K562 (cell line): ENCODE results near the gene ANKRD34A. TPM values are rescaled to one million over a fixed set of nuclear protein-coding genes. Genes with fewer than 3 reads are reported as not detected.

ENCODE experiments used
- HNRNPK ChIP-seq: fragments of 200-400 bp; formaldehyde crosslinking; IDR thresholded peaks from one replicate; pipeline ENCODE4 v1.6.1; 2018; ENCODE audit warnings: mild to moderate bottlenecking, low read depth, low read length; ENCODE audit not compliant: poor library complexity, severe bottlenecking
- LEF1 ChIP-seq: fragments of 450-650 bp; IDR thresholded peaks from 2 replicates; pipeline ENCODE4 v1.6.1; 2016; ENCODE audit warnings: mild to moderate bottlenecking
- ZNF143 ChIP-seq: sonication (generic); formaldehyde crosslinking; IDR thresholded peaks from 2 replicates; pipeline ENCODE4 v1.9.0; 2022; ENCODE audit warnings: mild to moderate bottlenecking, missing genetic modification reagents
- ZNF354B ChIP-seq: fragments of 250-450 bp; sonication (Bioruptor Pico); IDR thresholded peaks from 2 replicates; pipeline ENCODE4 v1.4.0; 2020
- ZNF75A ChIP-seq: fragments of 450-650 bp; formaldehyde crosslinking; IDR thresholded peaks from 2 replicates; pipeline ENCODE4 v1.4.0; 2020; ENCODE audit warnings: mild to moderate bottlenecking
- ZNF76 ChIP-seq: fragments of 250-450 bp; sonication (Bioruptor Pico); IDR thresholded peaks from 2 replicates; pipeline ENCODE4 v1.4.0; 2020; ENCODE audit warnings: mild to moderate bottlenecking, moderate library complexity, borderline replicate concordance
- polyA plus RNA-seq, 8 experiments: library from polyadenylated mRNA; depleted of rRNA in 4 of 8; stranded (reverse) in 5 of 8; unstranded in 3 of 8; fragments of >200 nt; fragmentation: Nextera tagmentation in 2 of 8; fragmentation: Illumina TruSeq in 1 of 8; extraction: Ambion mirVana in 2 of 8; extraction: Trizol in 1 of 8; gene quantifications; 2 replicates each; pipeline versions ENCODE4 v1.2.1 to v1.2.3, GENCODE V29; 2011 to 2014; ENCODE audit warnings: inconsistent platforms in 1 of 8, missing spikeins in 1 of 8
- total RNA-seq, 7 experiments: library from RNA; depleted of rRNA in 6 of 7; stranded (reverse); fragments of >200 nt in 6 of 7; fragmentation: Illumina TruSeq in 2 of 7; extraction: Trizol in 2 of 7; gene quantifications; 2 replicates each; pipeline versions ENCODE4 v1.2.1 to v1.2.3, GENCODE V29; 2011 to 2021; ENCODE audit warnings: low replicate concordance in 1 of 7
- TF ChIP-seq, protein P1 (sequence below): fragments of 200-800 bp; sonication (Bioruptor generic); IDR thresholded peaks from 2 replicates; pipeline ENCODE4 v1.6.1; 2017; ENCODE audit warnings: missing genetic modification characterization, missing compliant biosample characterization
- TF ChIP-seq, protein P2 (sequence below): fragments of 450-650 bp; IDR thresholded peaks from 2 replicates; pipeline ENCODE4 v1.6.1; 2016; ENCODE audit warnings: missing biosample characterization, missing genetic modification characterization
- TF ChIP-seq, protein P3 (sequence below): fragments of 250-450 bp; sonication (Bioruptor Pico); IDR thresholded peaks from 2 replicates; pipeline ENCODE4 v1.8.0; 2021; ENCODE audit warnings: moderate library complexity, mild to moderate bottlenecking, inconsistent platforms
- TF ChIP-seq, protein P4 (sequence below): sonication (generic); formaldehyde crosslinking; IDR thresholded peaks from 2 replicates; pipeline ENCODE4 v1.8.1; 2023; ENCODE audit warnings: mild to moderate bottlenecking, missing genetic modification reagents
- TF ChIP-seq, protein P5 (sequence below): fragments of 450-650 bp; formaldehyde crosslinking; IDR thresholded peaks from 2 replicates; pipeline ENCODE4 v1.4.0; 2020; ENCODE audit warnings: mild to moderate bottlenecking
- TF ChIP-seq, protein P6 (sequence below), 2 experiments: fragments of 450-650 bp; IDR thresholded peaks; 2 replicates each; pipeline ENCODE4 v1.6.1; 2018; ENCODE audit warnings: mild to moderate bottlenecking in 2 of 2, low read depth in 1 of 2; ENCODE audit not compliant: partially characterized antibody in 2 of 2
- TF ChIP-seq, protein P7 (sequence below), 2 experiments: fragments of 450-650 bp in 1 of 2; sonication (generic) in 1 of 2; formaldehyde crosslinking; conservative IDR thresholded peaks; 2 replicates each; pipeline versions ENCODE4 v1.4.0 to v1.8.1; 2020 to 2022; ENCODE audit warnings: mild to moderate bottlenecking in 1 of 2, missing genetic modification reagents in 1 of 2

Gene ANKRD34A
- total and polyA plus RNA-seq, 9 of the 15 experiments (the other 6 are each of a cell fraction or from before 2014, with no cell fraction given) = 0.06 to 1.6 (median 0.43) TPM

DNA sequence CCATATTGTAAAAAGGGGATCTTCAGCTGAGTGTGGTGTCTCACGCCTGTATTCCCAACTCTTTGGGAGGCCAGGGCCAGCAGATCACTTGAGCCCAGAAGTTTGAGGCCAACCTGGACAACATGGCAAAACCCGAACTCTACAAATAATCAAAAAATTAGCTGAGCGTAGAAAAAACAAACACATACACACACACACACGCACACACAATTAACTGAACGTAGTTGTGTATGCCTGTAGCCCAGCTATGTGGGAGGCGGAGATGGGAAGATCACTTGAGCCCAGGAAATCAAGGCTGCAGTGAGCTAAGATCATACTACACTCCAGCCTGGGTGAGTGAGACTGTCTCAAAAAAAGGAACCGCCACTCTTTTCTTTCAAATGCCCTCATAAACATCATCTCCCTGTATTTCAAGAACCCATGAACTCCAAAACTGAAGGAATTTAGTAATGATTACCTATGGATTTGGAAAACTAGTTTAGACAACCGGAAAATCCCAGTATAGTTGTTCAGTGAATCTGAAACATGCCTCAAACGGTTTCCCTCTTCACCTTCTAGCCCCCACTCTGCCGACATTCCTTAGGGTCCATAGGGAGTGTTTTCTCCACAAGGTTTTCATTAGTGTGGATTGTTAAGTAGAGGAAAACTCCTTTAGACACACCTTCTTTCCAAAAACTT is 27.5 kb upstream of the ANKRD34A start (continued):
- TF ChIP-seq, protein P1, sequence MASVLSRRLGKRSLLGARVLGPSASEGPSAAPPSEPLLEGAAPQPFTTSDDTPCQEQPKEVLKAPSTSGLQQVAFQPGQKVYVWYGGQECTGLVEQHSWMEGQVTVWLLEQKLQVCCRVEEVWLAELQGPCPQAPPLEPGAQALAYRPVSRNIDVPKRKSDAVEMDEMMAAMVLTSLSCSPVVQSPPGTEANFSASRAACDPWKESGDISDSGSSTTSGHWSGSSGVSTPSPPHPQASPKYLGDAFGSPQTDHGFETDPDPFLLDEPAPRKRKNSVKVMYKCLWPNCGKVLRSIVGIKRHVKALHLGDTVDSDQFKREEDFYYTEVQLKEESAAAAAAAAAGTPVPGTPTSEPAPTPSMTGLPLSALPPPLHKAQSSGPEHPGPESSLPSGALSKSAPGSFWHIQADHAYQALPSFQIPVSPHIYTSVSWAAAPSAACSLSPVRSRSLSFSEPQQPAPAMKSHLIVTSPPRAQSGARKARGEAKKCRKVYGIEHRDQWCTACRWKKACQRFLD = no peak
- TF ChIP-seq ZNF354B (CRISPR knock-in tag) (no peak), HNRNPK (no peak), ZNF143 (CRISPR knock-in tag) (no peak), ZNF76 (no peak), ZNF75A (CRISPR knock-in tag) (peak; percentile 47), LEF1 (no peak)
- TF ChIP-seq, protein P2, sequence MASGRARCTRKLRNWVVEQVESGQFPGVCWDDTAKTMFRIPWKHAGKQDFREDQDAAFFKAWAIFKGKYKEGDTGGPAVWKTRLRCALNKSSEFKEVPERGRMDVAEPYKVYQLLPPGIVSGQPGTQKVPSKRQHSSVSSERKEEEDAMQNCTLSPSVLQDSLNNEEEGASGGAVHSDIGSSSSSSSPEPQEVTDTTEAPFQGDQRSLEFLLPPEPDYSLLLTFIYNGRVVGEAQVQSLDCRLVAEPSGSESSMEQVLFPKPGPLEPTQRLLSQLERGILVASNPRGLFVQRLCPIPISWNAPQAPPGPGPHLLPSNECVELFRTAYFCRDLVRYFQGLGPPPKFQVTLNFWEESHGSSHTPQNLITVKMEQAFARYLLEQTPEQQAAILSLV (tag) = no peak
- TF ChIP-seq, protein P3, sequence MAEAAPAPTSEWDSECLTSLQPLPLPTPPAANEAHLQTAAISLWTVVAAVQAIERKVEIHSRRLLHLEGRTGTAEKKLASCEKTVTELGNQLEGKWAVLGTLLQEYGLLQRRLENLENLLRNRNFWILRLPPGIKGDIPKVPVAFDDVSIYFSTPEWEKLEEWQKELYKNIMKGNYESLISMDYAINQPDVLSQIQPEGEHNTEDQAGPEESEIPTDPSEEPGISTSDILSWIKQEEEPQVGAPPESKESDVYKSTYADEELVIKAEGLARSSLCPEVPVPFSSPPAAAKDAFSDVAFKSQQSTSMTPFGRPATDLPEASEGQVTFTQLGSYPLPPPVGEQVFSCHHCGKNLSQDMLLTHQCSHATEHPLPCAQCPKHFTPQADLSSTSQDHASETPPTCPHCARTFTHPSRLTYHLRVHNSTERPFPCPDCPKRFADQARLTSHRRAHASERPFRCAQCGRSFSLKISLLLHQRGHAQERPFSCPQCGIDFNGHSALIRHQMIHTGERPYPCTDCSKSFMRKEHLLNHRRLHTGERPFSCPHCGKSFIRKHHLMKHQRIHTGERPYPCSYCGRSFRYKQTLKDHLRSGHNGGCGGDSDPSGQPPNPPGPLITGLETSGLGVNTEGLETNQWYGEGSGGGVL (CRISPR knock-in tag) = no peak
- TF ChIP-seq, protein P4, sequence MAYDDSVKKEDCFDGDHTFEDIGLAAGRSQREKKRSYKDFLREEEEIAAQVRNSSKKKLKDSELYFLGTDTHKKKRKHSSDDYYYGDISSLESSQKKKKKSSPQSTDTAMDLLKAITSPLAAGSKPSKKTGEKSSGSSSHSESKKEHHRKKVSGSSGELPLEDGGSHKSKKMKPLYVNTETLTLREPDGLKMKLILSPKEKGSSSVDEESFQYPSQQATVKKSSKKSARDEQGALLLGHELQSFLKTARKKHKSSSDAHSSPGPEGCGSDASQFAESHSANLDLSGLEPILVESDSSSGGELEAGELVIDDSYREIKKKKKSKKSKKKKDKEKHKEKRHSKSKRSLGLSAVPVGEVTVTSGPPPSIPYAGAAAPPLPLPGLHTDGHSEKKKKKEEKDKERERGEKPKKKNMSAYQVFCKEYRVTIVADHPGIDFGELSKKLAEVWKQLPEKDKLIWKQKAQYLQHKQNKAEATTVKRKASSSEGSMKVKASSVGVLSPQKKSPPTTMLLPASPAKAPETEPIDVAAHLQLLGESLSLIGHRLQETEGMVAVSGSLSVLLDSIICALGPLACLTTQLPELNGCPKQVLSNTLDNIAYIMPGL = no peak
- TF ChIP-seq, protein P5, sequence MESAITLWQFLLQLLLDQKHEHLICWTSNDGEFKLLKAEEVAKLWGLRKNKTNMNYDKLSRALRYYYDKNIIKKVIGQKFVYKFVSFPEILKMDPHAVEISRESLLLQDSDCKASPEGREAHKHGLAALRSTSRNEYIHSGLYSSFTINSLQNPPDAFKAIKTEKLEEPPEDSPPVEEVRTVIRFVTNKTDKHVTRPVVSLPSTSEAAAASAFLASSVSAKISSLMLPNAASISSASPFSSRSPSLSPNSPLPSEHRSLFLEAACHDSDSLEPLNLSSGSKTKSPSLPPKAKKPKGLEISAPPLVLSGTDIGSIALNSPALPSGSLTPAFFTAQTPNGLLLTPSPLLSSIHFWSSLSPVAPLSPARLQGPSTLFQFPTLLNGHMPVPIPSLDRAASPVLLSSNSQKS (CRISPR knock-in tag) = peak; percentile 90; the same call in 1 of the 2 replicates
- TF ChIP-seq, protein P6, sequence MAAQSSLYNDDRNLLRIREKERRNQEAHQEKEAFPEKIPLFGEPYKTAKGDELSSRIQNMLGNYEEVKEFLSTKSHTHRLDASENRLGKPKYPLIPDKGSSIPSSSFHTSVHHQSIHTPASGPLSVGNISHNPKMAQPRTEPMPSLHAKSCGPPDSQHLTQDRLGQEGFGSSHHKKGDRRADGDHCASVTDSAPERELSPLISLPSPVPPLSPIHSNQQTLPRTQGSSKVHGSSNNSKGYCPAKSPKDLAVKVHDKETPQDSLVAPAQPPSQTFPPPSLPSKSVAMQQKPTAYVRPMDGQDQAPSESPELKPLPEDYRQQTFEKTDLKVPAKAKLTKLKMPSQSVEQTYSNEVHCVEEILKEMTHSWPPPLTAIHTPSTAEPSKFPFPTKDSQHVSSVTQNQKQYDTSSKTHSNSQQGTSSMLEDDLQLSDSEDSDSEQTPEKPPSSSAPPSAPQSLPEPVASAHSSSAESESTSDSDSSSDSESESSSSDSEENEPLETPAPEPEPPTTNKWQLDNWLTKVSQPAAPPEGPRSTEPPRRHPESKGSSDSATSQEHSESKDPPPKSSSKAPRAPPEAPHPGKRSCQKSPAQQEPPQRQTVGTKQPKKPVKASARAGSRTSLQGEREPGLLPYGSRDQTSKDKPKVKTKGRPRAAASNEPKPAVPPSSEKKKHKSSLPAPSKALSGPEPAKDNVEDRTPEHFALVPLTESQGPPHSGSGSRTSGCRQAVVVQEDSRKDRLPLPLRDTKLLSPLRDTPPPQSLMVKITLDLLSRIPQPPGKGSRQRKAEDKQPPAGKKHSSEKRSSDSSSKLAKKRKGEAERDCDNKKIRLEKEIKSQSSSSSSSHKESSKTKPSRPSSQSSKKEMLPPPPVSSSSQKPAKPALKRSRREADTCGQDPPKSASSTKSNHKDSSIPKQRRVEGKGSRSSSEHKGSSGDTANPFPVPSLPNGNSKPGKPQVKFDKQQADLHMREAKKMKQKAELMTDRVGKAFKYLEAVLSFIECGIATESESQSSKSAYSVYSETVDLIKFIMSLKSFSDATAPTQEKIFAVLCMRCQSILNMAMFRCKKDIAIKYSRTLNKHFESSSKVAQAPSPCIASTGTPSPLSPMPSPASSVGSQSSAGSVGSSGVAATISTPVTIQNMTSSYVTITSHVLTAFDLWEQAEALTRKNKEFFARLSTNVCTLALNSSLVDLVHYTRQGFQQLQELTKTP (IDR thresholded peaks at IDR 0.05; ENCODE audit: low read depth in 1 of 2, partially characterized antibody in 2 of 2) = peak; percentile 21 to 63
- TF ChIP-seq, protein P7, sequence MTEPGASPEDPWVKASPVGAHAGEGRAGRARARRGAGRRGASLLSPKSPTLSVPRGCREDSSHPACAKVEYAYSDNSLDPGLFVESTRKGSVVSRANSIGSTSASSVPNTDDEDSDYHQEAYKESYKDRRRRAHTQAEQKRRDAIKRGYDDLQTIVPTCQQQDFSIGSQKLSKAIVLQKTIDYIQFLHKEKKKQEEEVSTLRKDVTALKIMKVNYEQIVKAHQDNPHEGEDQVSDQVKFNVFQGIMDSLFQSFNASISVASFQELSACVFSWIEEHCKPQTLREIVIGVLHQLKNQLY (CRISPR knock-in tag; conservative IDR thresholded peaks at IDR 0.05) = peak in 1 of 2 experiments; percentile 90; a peak in 2 of 4 replicates
